Activated naive CD4-positive, alpha-beta T cell (primary cell): ENCODE results near the gene TRAF3IP3.
A peak's percentile ranks its signal among the peaks of the same experiment; 100 is the strongest.
"Not testable (repeated sequence)": the region's sequence is repeated elsewhere in the genome, so short reads cannot be mapped to it uniquely, and the experiment has no call there.

Experiments used
- DNase-seq, 4 experiments: peaks; one replicate each; lab custom pipeline; 2025; lab: John Stamatoyannopoulos, UW

Gene TRAF3IP3

GRCh38 chr1:209769171-209769904, 13.5 kb downstream of the TRAF3IP3 start:
- DNase-seq: peak; percentile 24 to 68 (median 40)

GRCh38 chr1:209769971-209770370, 14.1 kb downstream of the TRAF3IP3 start:
- no peak for DNase-seq

GRCh38 chr1:209770636-209771415, 15.0 kb downstream of the TRAF3IP3 start:
- no peak for DNase-seq

GRCh38 chr1:209772126-209772525, 16.3 kb downstream of the TRAF3IP3 start:
- DNase-seq: no peak

- DNase-seq: no peak
Observed at GRCh38 chr1:209774592-209774991, 18.7 kb downstream of the TRAF3IP3 start.

- no peak for DNase-seq
Observed at GRCh38 chr1:209775678-209776077, 19.8 kb downstream of the TRAF3IP3 start.

GRCh38 chr1:209777587-209777986, 21.7 kb downstream of the TRAF3IP3 start:
- DNase-seq: no peak

GRCh38 chr1:209778102-209778501, 22.2 kb downstream of the TRAF3IP3 start:
- DNase-seq: no peak

GRCh38 chr1:209780268-209780667, 24.4 kb downstream of the TRAF3IP3 start:
- DNase-seq: no peak

GRCh38 chr1:209783386-209783785, 27.5 kb downstream of the TRAF3IP3 start:
- no peak for DNase-seq

GRCh38 chr1:209784265-209785169, 28.7 kb downstream of the TRAF3IP3 start, which contains the start of gene C1orf74:
TSS of gene C1orf74 (minus strand) at chr1:209784559. CDS start at chr1:209783634, 925 bp downstream.
- DNase-seq: peak; percentile 98 to 99 (median 98)

- no peak for DNase-seq
Observed at GRCh38 chr1:209785592-209785991, 29.7 kb downstream of the TRAF3IP3 start.

GRCh38 chr1:209786146-209786545, 30.3 kb downstream of the TRAF3IP3 start:
- no peak for DNase-seq

GRCh38 chr1:209787551-209787950, 31.7 kb downstream of the TRAF3IP3 start:
- DNase-seq: no peak

- no peak for DNase-seq
Observed at GRCh38 chr1:209789245-209789644, 33.4 kb downstream of the TRAF3IP3 start.

- DNase-seq: no peak
Observed at GRCh38 chr1:209790286-209791193, 34.7 kb downstream of the TRAF3IP3 start.

- no peak for DNase-seq
Observed at GRCh38 chr1:209791920-209792319, 36.1 kb downstream of the TRAF3IP3 start.

- not testable (repeated sequence) for DNase-seq
Observed at GRCh38 chr1:209793711-209794110, 37.9 kb downstream of the TRAF3IP3 start.

GRCh38 chr1:209797978-209798639, 42.3 kb downstream of the TRAF3IP3 start:
- no peak for DNase-seq
